ENCODE data around the gene IQCH. TPM values are rescaled to one million over a fixed set of nuclear protein-coding genes. Genes with fewer than 3 reads are reported as not detected.
A peak's percentile ranks its signal among the peaks of the same experiment; 100 is the strongest.

The IQCH gene
- total RNA-seq, 1 experiment from 2014 or later = 1.9 TPM

DNA sequence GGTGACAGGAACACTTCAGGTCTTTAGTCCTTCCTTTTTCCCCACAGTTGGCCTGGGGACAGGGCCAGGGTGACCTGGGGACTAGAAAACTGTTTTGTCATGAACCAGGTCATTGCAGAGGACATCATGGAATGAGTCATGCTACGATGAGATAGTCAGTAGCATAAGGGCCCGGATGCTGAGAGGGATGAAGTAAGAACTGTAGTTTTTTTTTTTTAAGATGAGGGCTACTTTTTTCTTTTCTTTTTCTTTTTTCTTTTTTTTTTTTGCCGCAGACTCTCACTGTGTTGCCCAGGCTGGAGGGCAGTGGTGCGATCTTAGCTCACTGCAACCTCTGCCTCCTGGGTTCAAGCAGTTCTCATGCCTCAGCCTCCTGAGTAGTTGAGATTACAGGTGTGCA, 295.9 kb downstream of the IQCH start (continued):
- TF ChIP-seq IRF2 (CRISPR knock-in tag; IDR thresholded peaks at IDR 0.05; ENCODE audit: borderline replicate concordance, low read depth) = no peak
- TF ChIP-seq, protein P1, sequence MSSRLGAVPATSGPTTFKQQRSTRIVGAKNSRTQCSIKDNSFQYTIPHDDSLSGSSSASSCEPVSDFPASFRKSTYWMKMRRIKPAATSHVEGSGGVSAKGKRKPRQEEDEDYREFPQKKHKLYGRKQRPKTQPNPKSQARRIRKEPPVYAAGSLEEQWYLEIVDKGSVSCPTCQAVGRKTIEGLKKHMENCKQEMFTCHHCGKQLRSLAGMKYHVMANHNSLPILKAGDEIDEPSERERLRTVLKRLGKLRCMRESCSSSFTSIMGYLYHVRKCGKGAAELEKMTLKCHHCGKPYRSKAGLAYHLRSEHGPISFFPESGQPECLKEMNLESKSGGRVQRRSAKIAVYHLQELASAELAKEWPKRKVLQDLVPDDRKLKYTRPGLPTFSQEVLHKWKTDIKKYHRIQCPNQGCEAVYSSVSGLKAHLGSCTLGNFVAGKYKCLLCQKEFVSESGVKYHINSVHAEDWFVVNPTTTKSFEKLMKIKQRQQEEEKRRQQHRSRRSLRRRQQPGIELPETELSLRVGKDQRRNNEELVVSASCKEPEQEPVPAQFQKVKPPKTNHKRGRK (CRISPR knock-in tag; IDR thresholded peaks at IDR 0.05; ENCODE audit: borderline replicate concordance) = no peak
- TF ChIP-seq, protein P2, sequence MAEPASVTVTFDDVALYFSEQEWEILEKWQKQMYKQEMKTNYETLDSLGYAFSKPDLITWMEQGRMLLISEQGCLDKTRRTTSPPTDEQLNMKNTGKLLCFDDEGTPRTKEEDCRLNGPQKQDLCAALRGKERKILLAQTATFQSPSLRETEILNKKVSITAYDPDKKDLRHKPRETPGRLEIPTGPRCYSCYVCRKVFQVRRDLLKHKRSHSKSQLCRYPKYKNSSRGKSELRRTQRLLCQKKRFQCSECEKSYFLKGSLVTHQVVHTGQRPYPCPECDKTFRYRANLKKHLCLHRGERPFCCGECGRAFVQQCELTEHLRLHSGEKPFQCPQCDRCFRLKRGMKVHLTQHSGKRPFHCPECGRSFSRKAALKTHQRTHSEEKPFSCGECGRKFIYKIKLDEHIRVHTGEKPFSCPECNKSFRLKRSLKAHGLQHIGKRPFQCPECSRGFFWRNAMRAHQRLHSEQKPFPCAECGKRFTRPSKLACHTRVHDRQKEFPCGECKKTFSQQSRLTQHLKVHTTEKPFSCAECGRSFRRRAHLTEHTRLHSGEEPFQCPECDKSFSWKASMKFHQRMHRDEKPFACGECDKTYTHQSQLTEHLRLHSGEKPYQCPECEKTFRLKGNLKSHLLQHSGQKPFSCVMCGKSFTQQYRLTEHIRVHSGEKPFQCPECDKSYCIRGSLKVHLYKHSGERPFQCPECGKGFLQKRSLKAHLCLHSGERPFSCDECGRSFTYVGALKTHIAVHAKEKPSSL (CRISPR knock-in tag; conservative IDR thresholded peaks at IDR 0.05) = no peak
- TF ChIP-seq, protein P3, sequence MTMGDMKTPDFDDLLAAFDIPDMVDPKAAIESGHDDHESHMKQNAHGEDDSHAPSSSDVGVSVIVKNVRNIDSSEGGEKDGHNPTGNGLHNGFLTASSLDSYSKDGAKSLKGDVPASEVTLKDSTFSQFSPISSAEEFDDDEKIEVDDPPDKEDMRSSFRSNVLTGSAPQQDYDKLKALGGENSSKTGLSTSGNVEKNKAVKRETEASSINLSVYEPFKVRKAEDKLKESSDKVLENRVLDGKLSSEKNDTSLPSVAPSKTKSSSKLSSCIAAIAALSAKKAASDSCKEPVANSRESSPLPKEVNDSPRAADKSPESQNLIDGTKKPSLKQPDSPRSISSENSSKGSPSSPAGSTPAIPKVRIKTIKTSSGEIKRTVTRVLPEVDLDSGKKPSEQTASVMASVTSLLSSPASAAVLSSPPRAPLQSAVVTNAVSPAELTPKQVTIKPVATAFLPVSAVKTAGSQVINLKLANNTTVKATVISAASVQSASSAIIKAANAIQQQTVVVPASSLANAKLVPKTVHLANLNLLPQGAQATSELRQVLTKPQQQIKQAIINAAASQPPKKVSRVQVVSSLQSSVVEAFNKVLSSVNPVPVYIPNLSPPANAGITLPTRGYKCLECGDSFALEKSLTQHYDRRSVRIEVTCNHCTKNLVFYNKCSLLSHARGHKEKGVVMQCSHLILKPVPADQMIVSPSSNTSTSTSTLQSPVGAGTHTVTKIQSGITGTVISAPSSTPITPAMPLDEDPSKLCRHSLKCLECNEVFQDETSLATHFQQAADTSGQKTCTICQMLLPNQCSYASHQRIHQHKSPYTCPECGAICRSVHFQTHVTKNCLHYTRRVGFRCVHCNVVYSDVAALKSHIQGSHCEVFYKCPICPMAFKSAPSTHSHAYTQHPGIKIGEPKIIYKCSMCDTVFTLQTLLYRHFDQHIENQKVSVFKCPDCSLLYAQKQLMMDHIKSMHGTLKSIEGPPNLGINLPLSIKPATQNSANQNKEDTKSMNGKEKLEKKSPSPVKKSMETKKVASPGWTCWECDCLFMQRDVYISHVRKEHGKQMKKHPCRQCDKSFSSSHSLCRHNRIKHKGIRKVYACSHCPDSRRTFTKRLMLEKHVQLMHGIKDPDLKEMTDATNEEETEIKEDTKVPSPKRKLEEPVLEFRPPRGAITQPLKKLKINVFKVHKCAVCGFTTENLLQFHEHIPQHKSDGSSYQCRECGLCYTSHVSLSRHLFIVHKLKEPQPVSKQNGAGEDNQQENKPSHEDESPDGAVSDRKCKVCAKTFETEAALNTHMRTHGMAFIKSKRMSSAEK (CRISPR knock-in tag; IDR thresholded peaks at IDR 0.05; ENCODE audit: borderline replicate concordance) = no peak
- no peak for TF ChIP-seq TCF7 (CRISPR knock-in tag; IDR thresholded peaks at IDR 0.05; ENCODE audit: low read depth)
- TF ChIP-seq, protein P4, sequence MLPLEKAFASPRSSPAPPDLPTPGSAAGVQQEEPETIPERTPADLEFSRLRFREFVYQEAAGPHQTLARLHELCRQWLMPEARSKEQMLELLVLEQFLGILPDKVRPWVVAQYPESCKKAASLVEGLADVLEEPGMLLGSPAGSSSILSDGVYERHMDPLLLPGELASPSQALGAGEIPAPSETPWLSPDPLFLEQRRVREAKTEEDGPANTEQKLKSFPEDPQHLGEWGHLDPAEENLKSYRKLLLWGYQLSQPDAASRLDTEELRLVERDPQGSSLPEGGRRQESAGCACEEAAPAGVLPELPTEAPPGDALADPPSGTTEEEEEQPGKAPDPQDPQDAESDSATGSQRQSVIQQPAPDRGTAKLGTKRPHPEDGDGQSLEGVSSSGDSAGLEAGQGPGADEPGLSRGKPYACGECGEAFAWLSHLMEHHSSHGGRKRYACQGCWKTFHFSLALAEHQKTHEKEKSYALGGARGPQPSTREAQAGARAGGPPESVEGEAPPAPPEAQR (CRISPR knock-in tag; IDR thresholded peaks at IDR 0.05) = no peak
- no peak for TF ChIP-seq ESRRA (CRISPR knock-in tag; IDR thresholded peaks at IDR 0.05; ENCODE audit: borderline replicate concordance)

DNA sequence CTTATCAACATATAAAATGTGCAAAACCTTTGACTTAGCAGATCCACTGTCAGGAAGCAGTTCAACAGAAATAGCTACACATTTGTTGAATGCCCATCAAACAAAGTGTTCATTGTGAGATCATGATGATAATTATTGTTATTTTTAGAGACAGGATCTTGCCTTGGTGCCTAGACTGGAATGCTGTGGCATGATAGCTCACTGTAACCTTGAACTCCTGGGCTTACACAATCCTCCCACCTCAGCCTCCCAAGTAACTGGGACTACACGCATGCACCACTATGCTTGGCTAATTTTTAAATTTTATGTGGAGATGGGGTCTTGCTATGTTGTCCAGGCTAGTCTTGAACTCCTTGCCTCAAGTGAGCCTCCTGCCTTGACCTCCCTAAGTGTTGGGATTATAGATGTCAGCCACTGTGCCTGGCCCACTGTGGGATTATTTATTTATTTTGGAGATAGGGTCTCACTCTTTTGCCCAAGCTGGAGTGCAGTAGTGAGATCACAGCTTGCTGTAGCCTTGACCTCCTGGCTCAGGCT, 296.7 kb downstream of the IQCH start:
- ATAC-seq (no peak), DNase-seq (ENCODE audit: low spot score) (no peak)
- H3K9me3 Mint-ChIP-seq = no peaks in the 10 kb centered on the region
- H3K4me3 Mint-ChIP-seq = no peak overlapping the region
- peaks cover 26% of the 10 kb centered on the region for H3K4me1 Mint-ChIP-seq
- peaks cover 11% of the 10 kb centered on the region for H3K36me3 Mint-ChIP-seq
- POLR2A ChIA-PET = no interaction called here
- H3K27ac Mint-ChIP-seq = no peak overlapping the region
- no peaks in the 10 kb centered on the region for H3K27me3 Mint-ChIP-seq (ENCODE audit: low read depth)
- TF ChIP-seq ZNF121 (CRISPR knock-in tag; IDR thresholded peaks at IDR 0.05) (peak; percentile 86), FOXJ3 (CRISPR knock-in tag; IDR thresholded peaks at IDR 0.05; ENCODE audit: borderline replicate concordance) (no peak)
- CTCF ChIA-PET = no interaction called here

Other genes with a start within 250 kb of the IQCH start
- 20.2 to 34.6 TPM (median 25.0 TPM) in 3 replicates for gene SMAD3, start 189.2 kb upstream of the IQCH start, total RNA-seq (2021)
- gene AAGAB, start 125 bp upstream of the IQCH start, total RNA-seq (2021) = 36.6 to 41.7 TPM (median 37.2 TPM) in 3 replicates